SK-N-DZ (cell line): ENCODE data around the gene MACROD1. TPM values are rescaled to one million over a fixed set of nuclear protein-coding genes. Genes with fewer than 3 reads are reported as not detected.

Source experiments
- DNase-seq: peaks from one replicate; pipeline ENCODE4 v3.0.0-alpha.2; 2015; ENCODE audit warnings: low spot score
- polyA plus RNA-seq, 2 experiments: library from polyadenylated mRNA; depleted of rRNA; stranded (reverse); fragments of >200 nt; gene quantifications; 2 replicates each; pipeline ENCODE4 v1.2.3, GENCODE V29; 2014

The MACROD1 gene, protein sequence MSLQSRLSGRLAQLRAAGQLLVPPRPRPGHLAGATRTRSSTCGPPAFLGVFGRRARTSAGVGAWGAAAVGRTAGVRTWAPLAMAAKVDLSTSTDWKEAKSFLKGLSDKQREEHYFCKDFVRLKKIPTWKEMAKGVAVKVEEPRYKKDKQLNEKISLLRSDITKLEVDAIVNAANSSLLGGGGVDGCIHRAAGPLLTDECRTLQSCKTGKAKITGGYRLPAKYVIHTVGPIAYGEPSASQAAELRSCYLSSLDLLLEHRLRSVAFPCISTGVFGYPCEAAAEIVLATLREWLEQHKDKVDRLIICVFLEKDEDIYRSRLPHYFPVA
- polyA plus RNA-seq (2014; cell fraction: cytosol; rRNA removed), result 94.8 and 105 TPM in 2 replicates
- polyA plus RNA-seq (2014; cell fraction: nucleus; rRNA removed), result 242 and 318 TPM in 2 replicates

GRCh38 chr11:64165842-64166635, at the start of gene MACROD1:
MACROD1 (minus strand) TSS chr11:64166113; CDS start chr11:64165994, 119 bp downstream.
- DNase-seq, result peak; percentile 90

GRCh38 chr11:64211181-64211872, 45.4 kb upstream of the MACROD1 start:
- no peak for DNase-seq

- no peak for DNase-seq
Observed at GRCh38 chr11:64210301-64211020, 44.5 kb upstream of the MACROD1 start.

- DNase-seq, result no peak
Observed at GRCh38 chr11:64209563-64209843, 43.6 kb upstream of the MACROD1 start.

DNA sequence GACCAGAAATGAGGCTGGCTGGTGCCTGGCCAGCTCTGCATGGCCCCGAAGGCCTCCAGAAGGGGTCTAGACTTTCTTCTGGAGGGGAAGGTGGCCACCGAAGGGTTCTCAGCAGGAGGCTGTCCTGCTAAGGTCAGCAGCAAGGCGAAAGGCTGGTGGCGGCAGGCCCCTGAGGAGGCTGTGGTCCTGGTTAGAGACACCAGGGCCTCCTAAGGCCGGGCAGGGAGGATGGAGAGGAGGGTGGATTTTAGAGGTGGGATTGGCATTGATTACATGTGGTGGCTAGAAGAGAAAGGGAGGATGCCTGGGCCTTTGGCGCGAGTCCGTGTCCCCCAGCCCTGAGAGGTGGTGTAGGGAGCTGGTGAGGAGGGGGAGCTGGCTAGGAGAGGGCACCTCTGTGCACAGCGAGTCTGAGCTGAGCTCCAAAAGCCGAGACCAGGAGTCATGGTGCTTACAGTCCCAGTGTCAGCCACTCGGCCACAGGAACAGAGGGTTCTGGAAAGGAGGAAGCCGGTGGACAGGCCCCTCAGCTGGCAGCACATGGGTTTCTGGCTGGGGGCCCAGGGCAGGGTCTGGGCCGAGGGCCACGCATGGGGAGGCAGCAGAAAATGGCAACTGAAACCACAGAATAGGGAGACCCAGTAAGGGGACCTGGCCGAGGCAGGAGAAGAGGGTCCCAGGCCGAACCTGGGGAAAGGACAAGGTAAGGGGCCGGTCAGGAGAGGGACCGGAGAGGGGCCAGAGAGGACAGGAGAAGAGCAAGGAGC, 43.1 kb upstream of the MACROD1 start:
- DNase-seq, result no peak

GRCh38 chr11:64208086-64208795, 42.3 kb upstream of the MACROD1 start:
- no peak for DNase-seq

DNA sequence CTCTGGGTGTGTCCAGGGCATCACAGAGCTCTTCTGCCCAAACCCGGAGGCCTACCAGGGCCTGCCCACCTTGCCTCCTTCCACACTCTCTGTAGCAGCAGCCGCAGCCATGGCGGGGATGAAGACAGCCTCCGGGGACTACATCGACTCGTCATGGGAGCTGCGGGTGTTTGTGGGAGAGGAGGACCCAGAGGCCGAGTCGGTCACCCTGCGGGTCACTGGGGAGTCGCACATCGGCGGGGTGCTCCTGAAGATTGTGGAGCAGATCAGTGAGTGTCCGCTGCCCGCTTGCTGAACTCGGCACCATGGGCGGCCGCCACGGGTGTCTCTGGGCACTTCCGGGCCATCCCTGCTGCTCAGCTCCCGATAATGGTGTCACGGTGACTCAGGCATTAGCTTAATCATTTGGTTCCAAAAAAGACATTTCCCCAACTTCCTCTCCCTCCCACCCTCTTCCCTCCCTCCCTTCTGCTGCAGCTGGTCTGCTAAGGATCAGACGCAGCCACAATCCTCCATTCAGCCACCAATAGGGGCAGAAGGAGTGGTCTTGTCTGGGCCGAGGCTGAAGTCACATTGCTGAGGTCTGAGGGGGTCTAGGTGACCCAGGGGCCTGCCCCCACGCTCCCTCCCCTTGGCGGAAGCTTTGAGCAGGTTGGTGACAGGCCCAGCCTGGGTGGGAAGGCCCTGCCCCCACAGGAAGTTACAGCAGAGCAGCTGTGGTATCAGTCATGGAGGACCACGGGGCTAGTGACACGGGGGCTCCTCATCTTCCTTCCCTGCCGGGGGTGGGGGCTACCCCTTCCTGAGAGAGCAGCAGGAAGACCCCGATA, 41.6 kb upstream of the MACROD1 start:
- DNase-seq, result no peak

GRCh38 chr11:64206457-64207255, 40.7 kb upstream of the MACROD1 start, which contains the start of gene FERMT3:
FERMT3 (plus strand) TSS chr11:64206721; CDS start chr11:64207365, 644 bp downstream.
- DNase-seq, result no peak

- DNase-seq, result peak; percentile 64
Observed at GRCh38 chr11:64204464-64204989, 38.6 kb upstream of the MACROD1 start.

- no peak for DNase-seq
Observed at GRCh38 chr11:64204080-64204440, 38.1 kb upstream of the MACROD1 start.

- no peak for DNase-seq
Observed at GRCh38 chr11:64203421-64204079, 37.6 kb upstream of the MACROD1 start.

DNA sequence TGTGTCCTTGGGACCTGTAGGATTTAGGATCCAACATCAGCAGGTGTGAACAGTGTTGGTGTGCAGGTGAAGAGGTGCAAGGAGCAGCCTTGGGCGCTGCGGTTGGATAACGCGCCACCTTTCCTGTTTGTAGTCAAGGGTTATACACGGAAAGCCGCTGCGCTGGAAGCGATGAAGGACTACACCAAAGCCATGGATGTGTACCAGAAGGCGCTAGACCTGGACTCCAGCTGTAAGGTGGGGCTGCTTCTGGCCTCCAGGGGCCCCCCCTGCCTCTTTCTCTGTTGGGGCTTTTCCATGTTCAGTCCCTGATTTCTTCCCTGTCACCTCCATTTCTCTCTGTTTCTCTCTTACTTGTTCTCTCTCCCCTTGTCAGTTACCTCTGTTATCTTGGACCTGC, 37.1 kb upstream of the MACROD1 start:
- DNase-seq, result no peak

DNA sequence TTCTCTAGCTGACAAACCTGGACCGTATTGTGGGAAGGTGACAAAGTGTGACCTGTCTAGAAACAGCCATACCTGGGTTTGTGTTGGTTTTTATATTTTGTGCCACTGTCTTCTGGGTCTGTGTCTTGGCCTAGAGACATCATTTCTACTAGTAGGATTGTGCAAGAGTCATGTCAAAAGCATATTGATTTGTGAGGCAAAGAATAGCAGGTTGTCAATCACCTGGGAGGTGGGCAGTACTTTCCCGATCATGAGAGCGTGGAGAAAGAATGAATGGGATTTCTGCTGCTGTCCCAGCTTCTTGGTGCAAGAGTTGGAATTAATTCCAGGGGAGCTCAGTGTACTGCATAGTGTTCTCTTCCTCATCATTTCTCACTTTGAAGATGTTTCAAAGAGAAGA, 35.6 kb upstream of the MACROD1 start:
- DNase-seq, result no peak

- DNase-seq, result no peak
Observed at GRCh38 chr11:64198511-64198910, 32.6 kb upstream of the MACROD1 start.

DNA sequence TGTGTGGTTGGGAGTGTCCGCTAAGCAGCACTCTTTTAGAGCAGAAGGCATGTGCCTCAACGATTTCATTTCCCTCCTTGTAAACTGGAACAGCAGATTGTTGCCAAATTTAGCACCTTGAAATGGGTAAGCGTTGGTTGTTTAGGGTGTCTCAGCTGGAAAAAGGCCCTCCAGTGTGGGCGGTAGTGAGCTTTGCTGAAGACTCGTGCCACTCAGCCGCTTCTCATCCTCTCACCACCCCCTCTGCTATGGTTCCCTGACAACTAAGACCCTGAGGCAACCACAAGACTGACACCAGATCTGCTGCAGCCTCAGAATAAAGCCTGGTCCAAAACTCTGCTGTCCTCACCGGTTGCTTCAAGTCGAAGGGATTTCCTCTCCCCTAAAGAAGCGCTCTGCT, 30.7 kb upstream of the MACROD1 start:
- DNase-seq, result no peak

DNA sequence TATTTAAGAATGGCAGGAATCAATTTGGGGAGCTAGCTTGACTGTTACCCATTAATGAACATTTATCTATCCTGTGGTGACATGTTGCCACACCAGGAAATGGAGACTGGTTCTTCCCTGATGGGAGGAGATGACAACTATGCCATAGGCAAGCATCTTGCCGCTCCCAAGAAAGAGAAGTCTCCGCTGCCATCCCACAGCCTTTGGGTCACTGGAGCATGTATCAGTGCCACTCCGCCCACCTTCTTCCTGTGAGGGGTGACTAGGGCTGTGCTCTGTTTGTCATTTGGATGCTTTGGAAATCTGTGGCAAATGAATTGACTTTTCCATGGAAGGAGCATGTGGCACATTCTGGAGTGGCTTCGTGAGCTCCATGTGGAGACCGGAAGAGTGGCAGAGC, 26.5 kb upstream of the MACROD1 start:
- DNase-seq, result no peak

DNA sequence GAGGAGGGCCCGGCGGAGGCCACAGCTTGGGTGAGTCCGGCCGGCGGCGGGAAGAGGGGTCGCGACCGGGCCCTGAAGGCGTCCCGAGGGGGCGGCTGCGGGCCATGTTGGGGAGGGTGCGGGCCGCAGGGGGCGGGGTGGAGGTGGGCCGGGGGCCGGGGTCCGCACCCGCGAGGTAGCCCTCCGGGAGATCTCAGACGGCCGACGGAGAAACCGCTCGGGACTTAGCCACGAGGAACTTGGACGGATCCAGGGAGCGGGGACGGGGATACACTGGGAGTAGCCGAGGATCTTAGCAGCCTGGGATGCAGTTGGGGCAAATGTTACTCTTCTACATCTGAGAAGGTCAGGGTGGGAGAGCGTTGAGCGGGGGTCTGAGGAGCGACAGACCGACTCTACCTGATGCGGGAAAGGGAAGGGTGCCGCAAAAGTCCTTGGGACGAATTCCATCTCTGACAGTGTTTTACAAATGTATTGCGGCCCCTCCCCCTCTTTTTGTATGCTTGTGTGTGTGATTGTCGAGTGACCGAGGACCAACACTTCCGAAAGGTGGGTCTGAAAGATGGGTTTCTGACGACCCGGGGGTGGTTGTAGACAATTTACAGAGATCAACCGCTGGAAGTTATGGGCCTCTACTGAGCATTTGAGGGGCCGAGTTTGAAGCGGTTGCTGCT, 20.7 kb upstream of the MACROD1 start:
- DNase-seq, result no peak
